Neural progenitor cell (in vitro differentiated cells): ENCODE results near the gene SLC44A1.

Source experiments
- CTCF ChIP-seq: fragments of 200-600 bp; sonication (generic); IDR thresholded peaks from 2 replicates; pipeline ENCODE4 v1.5.1; 2017; ENCODE audit warnings: antibody characterized with exemption, mild to moderate bottlenecking
- EZH2 ChIP-seq: fragments of 200-600 bp; sonication (generic); IDR thresholded peaks from 2 replicates; pipeline ENCODE4 v1.6.1; 2017; ENCODE audit warnings: antibody characterized with exemption, mild to moderate bottlenecking, moderate library complexity
- EZH2phosphoT487 ChIP-seq: fragments of 200-600 bp; sonication (generic); IDR thresholded peaks from 2 replicates; pipeline ENCODE4 v1.6.1; 2017; ENCODE audit warnings: antibody characterized with exemption

- no peak for TF ChIP-seq CTCF
- TF ChIP-seq EZH2: no peak
- TF ChIP-seq EZH2phosphoT487: no peak
These were observed 8.2 kb upstream of the SLC44A1 start for GRCh38 chr9:105236261-105236660.
